ENCODE results near the gene MLANA.

MLANA gene

DNA sequence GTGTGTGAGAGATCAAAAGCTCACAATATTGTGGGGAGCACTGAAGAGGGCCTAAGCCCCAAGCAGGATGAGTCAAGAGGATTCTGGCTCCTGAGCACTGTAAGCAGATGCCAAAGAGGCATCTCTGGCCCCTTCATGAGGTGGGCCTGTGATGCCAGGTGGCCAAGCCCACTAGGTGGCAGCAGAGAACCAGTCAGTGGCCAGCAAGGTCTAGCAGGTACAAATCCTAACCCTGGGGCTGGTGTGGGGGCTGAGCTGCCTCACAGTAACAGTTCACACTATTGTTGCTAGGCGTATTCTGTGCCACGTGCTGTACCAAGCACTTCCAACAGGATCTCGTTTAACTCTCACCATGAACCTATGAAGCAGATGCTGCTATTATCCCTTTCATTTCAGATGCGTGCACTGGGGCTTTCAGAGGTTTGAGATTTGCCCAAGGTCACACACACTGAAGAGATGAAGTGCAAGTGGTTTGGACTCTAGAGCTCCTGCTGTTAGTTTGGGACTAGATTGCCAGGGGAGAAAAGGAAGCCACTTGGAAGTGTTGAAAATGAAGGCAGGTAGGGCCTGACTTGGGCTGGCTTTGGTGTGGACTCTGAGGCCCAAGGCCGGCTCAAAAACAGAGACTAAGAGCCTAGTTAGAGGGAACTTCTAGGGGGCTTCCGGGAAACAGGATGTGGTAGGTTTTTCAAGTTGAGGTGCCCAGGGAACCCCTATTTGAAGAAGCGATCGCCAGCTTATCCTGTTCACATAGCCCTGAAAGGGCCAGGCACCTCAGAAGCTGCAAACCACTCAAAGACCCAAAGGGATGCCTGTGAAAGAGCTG, 4.4 kb upstream of the MLANA start:
- H3K27ac ChIP-seq (ENCODE audit: insufficient read depth in 1 of 2, low read depth in 1 of 2, low read length in 2 of 2, poor library complexity in 1 of 2, severe bottlenecking in 2 of 2) = no peak overlapping the region
- 63% methylated on average over 8 of the region's 8 CpGs for WGBS (ENCODE audit: insufficient coverage)
- H3K4me1 ChIP-seq (ENCODE audit: control extremely low read depth in 1 of 4, control insufficient read depth in 4 of 4, insufficient read depth in 4 of 4, low read length in 3 of 4) = peaks cover 0 to 16% (median 7%) of the 10 kb centered on the region in 4 experiments
- CTCF ChIA-PET = interaction anchor here (0.7 to 5.5 kb wide), 35 partner anchors 13 to 420 kb away, joined by 3 to 109 read pairs (median 5); partner anchors contain the start of gene ERMP1
- no peak overlapping the region for H3K4me3 ChIP-seq (ENCODE audit: control insufficient read depth in 1 of 7, extremely low read depth in 1 of 7, insufficient read depth in 4 of 7, low read depth in 2 of 7, low read length in 6 of 7)
- H3K36me3 ChIP-seq (ENCODE audit: control insufficient read depth in 4 of 4, insufficient read depth in 4 of 4, low read length in 3 of 4) = peaks cover 0 to 3% (median 0%) of the 10 kb centered on the region in 4 experiments
- peak; percentile 78 to 86 (median 84) for DNase-seq
- no peaks in the 10 kb centered on the region for H3K9me3 ChIP-seq (ENCODE audit: control extremely low read depth in 1 of 5, control insufficient read depth in 4 of 5, insufficient read depth in 2 of 5, low read depth in 1 of 5, low read length in 4 of 5)
- no peaks in the 10 kb centered on the region for H3K27me3 ChIP-seq (replicated peaks in 2 of 5; ENCODE audit: control insufficient read depth in 4 of 5, insufficient read depth in 5 of 5, low read length in 4 of 5)
- POLR2A ChIA-PET = interaction anchor here (1.1 kb wide), 1 partner anchor 168 kb away, joined by 3 read pairs; no protein-coding TSS in a partner anchor

GRCh38 chr9:5892456-5893133, 1.9 kb downstream of the MLANA start:
- Histone ChIP-seq H3K27ac (ENCODE audit: insufficient read depth in 1 of 2, low read depth in 1 of 2, low read length in 2 of 2, poor library complexity in 1 of 2, severe bottlenecking in 2 of 2) (peak overlapping the region in 1 of 2 experiments; percentile 10), H3K27me3 (replicated peaks in 2 of 5; ENCODE audit: control insufficient read depth in 4 of 5, insufficient read depth in 5 of 5, low read length in 4 of 5) (no peaks in the 10 kb centered on the region), H3K4me3 (ENCODE audit: control insufficient read depth in 1 of 7, extremely low read depth in 1 of 7, insufficient read depth in 4 of 7, low read depth in 2 of 7, low read length in 6 of 7) (no peak overlapping the region), H3K4me1 (ENCODE audit: control extremely low read depth in 1 of 4, control insufficient read depth in 4 of 4, insufficient read depth in 4 of 4, low read length in 3 of 4) (peaks cover 0 to 30% (median 6%) of the 10 kb centered on the region in 4 experiments), H3K9me3 (ENCODE audit: control extremely low read depth in 1 of 5, control insufficient read depth in 4 of 5, insufficient read depth in 2 of 5, low read depth in 1 of 5, low read length in 4 of 5) (no peaks in the 10 kb centered on the region), H3K36me3 (ENCODE audit: control insufficient read depth in 4 of 4, insufficient read depth in 4 of 4, low read length in 3 of 4) (peaks cover 0 to under 1% (median 0%) of the 10 kb centered on the region in 4 experiments)
- POLR2A ChIA-PET = no interaction called here
- peak in 2 of 3 donors; percentile 57 to 75 for DNase-seq
- 65% methylated on average over 4 of the region's 7 CpGs for WGBS (ENCODE audit: insufficient coverage)
- CTCF ChIA-PET = interaction anchor here (1.5 kb wide), 1 partner anchor 90 kb away, joined by 3 read pairs; no protein-coding TSS in a partner anchor

GRCh38 chr9:5893134-5893505, 2.4 kb downstream of the MLANA start:
- WGBS (ENCODE audit: insufficient coverage) = 94% methylated on average over 4 of the region's 4 CpGs
- H3K27ac ChIP-seq (ENCODE audit: insufficient read depth in 1 of 2, low read depth in 1 of 2, low read length in 2 of 2, poor library complexity in 1 of 2, severe bottlenecking in 2 of 2) = no peak overlapping the region

GRCh38 chr9:5893591-5894236, 3.0 kb downstream of the MLANA start:
- no peak overlapping the region for H3K27ac ChIP-seq (ENCODE audit: insufficient read depth in 1 of 2, low read depth in 1 of 2, low read length in 2 of 2, poor library complexity in 1 of 2, severe bottlenecking in 2 of 2)
- WGBS (ENCODE audit: insufficient coverage) = 94% methylated on average over 10 of the region's 13 CpGs
- no peaks in the 10 kb centered on the region for H3K27me3 ChIP-seq (replicated peaks in 2 of 5; ENCODE audit: control insufficient read depth in 4 of 5, insufficient read depth in 5 of 5, low read length in 4 of 5)
- peaks cover 0 to 2% (median under 1%) of the 10 kb centered on the region in 4 experiments for H3K36me3 ChIP-seq (ENCODE audit: control insufficient read depth in 4 of 4, insufficient read depth in 4 of 4, low read length in 3 of 4)
- H3K4me1 ChIP-seq (ENCODE audit: control extremely low read depth in 1 of 4, control insufficient read depth in 4 of 4, insufficient read depth in 4 of 4, low read length in 3 of 4) = peaks cover 0 to 35% (median 8%) of the 10 kb centered on the region in 4 experiments
- no peak for DNase-seq
- ChIA-PET CTCF (interaction anchor here (1.3 to 11.1 kb wide), 5 partner anchors 7 to 91 kb away, joined by 3 to 109 read pairs (median 4); partner anchors contain the start of gene ERMP1), POLR2A (no interaction called here)
- no peaks in the 10 kb centered on the region for H3K9me3 ChIP-seq (ENCODE audit: control extremely low read depth in 1 of 5, control insufficient read depth in 4 of 5, insufficient read depth in 2 of 5, low read depth in 1 of 5, low read length in 4 of 5)
- no peak overlapping the region for H3K4me3 ChIP-seq (ENCODE audit: control insufficient read depth in 1 of 7, extremely low read depth in 1 of 7, insufficient read depth in 4 of 7, low read depth in 2 of 7, low read length in 6 of 7)

More at GRCh38 chr9:5893134-5893505, 2.4 kb downstream of the MLANA start:
- peaks cover 0 to 35% (median 8%) of the 10 kb centered on the region in 4 experiments for H3K4me1 ChIP-seq (ENCODE audit: control extremely low read depth in 1 of 4, control insufficient read depth in 4 of 4, insufficient read depth in 4 of 4, low read length in 3 of 4)
- no peaks in the 10 kb centered on the region for H3K9me3 ChIP-seq (ENCODE audit: control extremely low read depth in 1 of 5, control insufficient read depth in 4 of 5, insufficient read depth in 2 of 5, low read depth in 1 of 5, low read length in 4 of 5)
- no peak for DNase-seq
- H3K27me3 ChIP-seq (replicated peaks in 2 of 5; ENCODE audit: control insufficient read depth in 4 of 5, insufficient read depth in 5 of 5, low read length in 4 of 5) = no peaks in the 10 kb centered on the region
- ChIA-PET POLR2A (no interaction called here), CTCF (interaction anchor here (1.5 kb wide), 2 partner anchors 60 to 91 kb away, joined by 3 to 5 read pairs; partner anchors contain the start of gene ERMP1)
- H3K4me3 ChIP-seq (ENCODE audit: control insufficient read depth in 1 of 7, extremely low read depth in 1 of 7, insufficient read depth in 4 of 7, low read depth in 2 of 7, low read length in 6 of 7) = no peak overlapping the region
- H3K36me3 ChIP-seq (ENCODE audit: control insufficient read depth in 4 of 4, insufficient read depth in 4 of 4, low read length in 3 of 4) = peaks cover 0 to 2% (median 0%) of the 10 kb centered on the region in 4 experiments

DNA sequence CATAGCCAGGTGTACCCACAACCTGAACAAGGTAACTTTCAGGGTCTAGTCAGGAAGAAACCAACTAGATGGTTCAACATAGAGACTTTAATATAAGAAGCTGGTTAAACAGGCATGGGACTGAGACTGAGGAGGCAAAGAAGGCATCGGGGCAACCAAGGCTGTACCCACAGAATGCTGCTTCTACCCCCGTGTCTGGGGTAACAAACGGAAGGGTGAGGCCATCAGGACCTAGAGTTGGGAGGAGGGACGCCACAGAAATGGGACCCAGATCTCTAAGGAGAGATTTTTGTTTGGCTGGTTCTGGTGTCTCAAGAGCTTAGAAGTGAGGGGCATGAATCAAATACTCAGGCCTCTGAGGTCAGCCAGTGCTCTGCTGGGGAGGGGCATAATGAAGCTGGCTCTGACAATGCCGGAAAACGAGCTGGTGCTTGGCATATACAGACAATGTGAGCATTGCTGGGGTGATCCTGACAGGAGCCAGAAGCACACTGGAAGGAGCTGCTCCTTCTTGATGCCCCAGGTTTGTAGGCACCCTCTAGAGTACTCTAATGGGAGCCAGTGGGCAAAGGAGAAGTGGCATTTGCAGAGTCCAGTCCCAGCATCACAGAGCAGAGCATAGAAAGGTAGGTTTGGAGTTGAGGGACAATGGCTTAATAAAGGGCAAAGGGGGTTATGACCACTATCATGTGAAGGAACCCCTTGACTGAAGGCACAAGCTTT, 3.7 kb downstream of the MLANA start:
- Histone ChIP-seq H3K36me3 (ENCODE audit: control insufficient read depth in 4 of 4, insufficient read depth in 4 of 4, low read length in 3 of 4) (peaks cover 0 to 2% (median under 1%) of the 10 kb centered on the region in 4 experiments), H3K4me3 (ENCODE audit: control insufficient read depth in 1 of 7, extremely low read depth in 1 of 7, insufficient read depth in 4 of 7, low read depth in 2 of 7, low read length in 6 of 7) (no peak overlapping the region), H3K27me3 (replicated peaks in 2 of 5; ENCODE audit: control insufficient read depth in 4 of 5, insufficient read depth in 5 of 5, low read length in 4 of 5) (no peaks in the 10 kb centered on the region), H3K27ac (ENCODE audit: insufficient read depth in 1 of 2, low read depth in 1 of 2, low read length in 2 of 2, poor library complexity in 1 of 2, severe bottlenecking in 2 of 2) (no peak overlapping the region), H3K4me1 (ENCODE audit: control extremely low read depth in 1 of 4, control insufficient read depth in 4 of 4, insufficient read depth in 4 of 4, low read length in 3 of 4) (peaks cover 0 to 35% (median 8%) of the 10 kb centered on the region in 4 experiments), H3K9me3 (ENCODE audit: control extremely low read depth in 1 of 5, control insufficient read depth in 4 of 5, insufficient read depth in 2 of 5, low read depth in 1 of 5, low read length in 4 of 5) (no peaks in the 10 kb centered on the region)
- ChIA-PET POLR2A (no interaction called here), CTCF (interaction anchor here (1.0 to 11.1 kb wide), 5 partner anchors 8 to 96 kb away, joined by 3 to 109 read pairs (median 4); partner anchors contain the start of gene ERMP1)
- WGBS (ENCODE audit: insufficient coverage) = 100% methylated on average over 6 of the region's 6 CpGs
- DNase-seq = no peak

DNA sequence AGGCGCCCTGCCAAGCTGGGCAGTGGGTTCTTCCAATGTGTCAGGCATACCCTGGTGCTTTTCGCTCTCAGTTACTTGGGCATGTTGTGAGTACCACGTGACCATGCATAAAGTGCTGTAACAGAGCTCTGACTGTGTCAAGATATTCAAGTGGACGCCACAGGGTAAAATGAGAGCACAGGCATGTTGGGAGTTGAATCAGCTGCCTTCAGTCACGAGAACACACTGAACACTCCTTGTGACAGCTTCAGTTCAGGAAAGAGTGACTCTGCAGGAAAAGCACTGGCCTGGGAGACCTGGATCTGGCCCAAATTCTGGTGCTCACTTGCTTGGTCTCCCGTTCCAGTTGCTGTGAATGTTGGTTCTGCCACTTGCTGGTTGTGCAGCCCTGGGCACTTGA, 5.1 kb downstream of the MLANA start:
- H3K9me3 ChIP-seq (ENCODE audit: control extremely low read depth in 1 of 5, control insufficient read depth in 4 of 5, insufficient read depth in 2 of 5, low read depth in 1 of 5, low read length in 4 of 5) = no peaks in the 10 kb centered on the region
- no peak overlapping the region for H3K4me3 ChIP-seq (ENCODE audit: control insufficient read depth in 1 of 7, extremely low read depth in 1 of 7, insufficient read depth in 4 of 7, low read depth in 2 of 7, low read length in 6 of 7)
- H3K27me3 ChIP-seq (replicated peaks in 2 of 5; ENCODE audit: control insufficient read depth in 4 of 5, insufficient read depth in 5 of 5, low read length in 4 of 5) = no peaks in the 10 kb centered on the region
- ChIA-PET POLR2A (no interaction called here), CTCF (interaction anchor here (0.9 to 11.1 kb wide), 7 partner anchors 9 to 158 kb away, joined by 3 to 109 read pairs (median 3); partner anchors contain the start of gene ERMP1)
- 64% methylated on average over 6 of the region's 6 CpGs for WGBS (ENCODE audit: insufficient coverage)
- peaks cover 0 to 35% (median 8%) of the 10 kb centered on the region in 4 experiments for H3K4me1 ChIP-seq (ENCODE audit: control extremely low read depth in 1 of 4, control insufficient read depth in 4 of 4, insufficient read depth in 4 of 4, low read length in 3 of 4)
- H3K36me3 ChIP-seq (ENCODE audit: control insufficient read depth in 4 of 4, insufficient read depth in 4 of 4, low read length in 3 of 4) = peaks cover 0 to 2% (median under 1%) of the 10 kb centered on the region in 4 experiments
- no peak for DNase-seq
- no peak overlapping the region for H3K27ac ChIP-seq (ENCODE audit: insufficient read depth in 1 of 2, low read depth in 1 of 2, low read length in 2 of 2, poor library complexity in 1 of 2, severe bottlenecking in 2 of 2)
